ENCODE measurements around the gene SF3B4. TPM values are rescaled to one million over a fixed set of nuclear protein-coding genes. Genes with fewer than 3 reads are reported as not detected.
A peak's percentile ranks its signal among the peaks of the same experiment; 100 is the strongest.

SF3B4 gene, protein sequence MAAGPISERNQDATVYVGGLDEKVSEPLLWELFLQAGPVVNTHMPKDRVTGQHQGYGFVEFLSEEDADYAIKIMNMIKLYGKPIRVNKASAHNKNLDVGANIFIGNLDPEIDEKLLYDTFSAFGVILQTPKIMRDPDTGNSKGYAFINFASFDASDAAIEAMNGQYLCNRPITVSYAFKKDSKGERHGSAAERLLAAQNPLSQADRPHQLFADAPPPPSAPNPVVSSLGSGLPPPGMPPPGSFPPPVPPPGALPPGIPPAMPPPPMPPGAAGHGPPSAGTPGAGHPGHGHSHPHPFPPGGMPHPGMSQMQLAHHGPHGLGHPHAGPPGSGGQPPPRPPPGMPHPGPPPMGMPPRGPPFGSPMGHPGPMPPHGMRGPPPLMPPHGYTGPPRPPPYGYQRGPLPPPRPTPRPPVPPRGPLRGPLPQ
- total RNA-seq: 10 to 100 TPM; 68.6 to 71.9 TPM

GRCh38 chr1:149927563-149928400, at the start of gene SF3B4:
Gene SF3B4 (minus strand): TSS chr1:149927803. CDS start chr1:149927759, 44 bp downstream.
- intact Hi-C loops (cut with DNase I, micrococcal nuclease): loop anchor here (1.0 kb wide), 8 partner anchors 10 to 140 kb away; partner anchors contain the start of genes BOLA1 (in 2 of the 2), OTUD7B (in 1 of the 2), SV2A (in 1 of the 2) and VPS45 (in 1 of the 2)
- Mint-ChIP-seq H3K9me3 (ENCODE audit: low read depth) (no peaks in the 10 kb centered on the region), H3K36me3 (ENCODE audit: low read depth) (peaks cover 41% of the 10 kb centered on the region), H3K27ac (peak within 1 kb of the TSS; percentile 96), H3K4me3 (peak within 1 kb of the TSS; percentile 97), H3K4me1 (peaks cover 43% of the 10 kb centered on the region), H3K27me3 (peaks cover 3% of the 10 kb centered on the region)
- DNase-seq (peak; percentile 97), ATAC-seq (peak; percentile 97)
- CTCF ChIA-PET: interaction anchor here (1.0 to 4.0 kb wide), 3 partner anchors 34 to 140 kb away, joined by 3 to 12 read pairs (median 6); partner anchors contain the start of gene VPS45
- POLR2A ChIA-PET: interaction anchor here (0.6 to 1.0 kb wide), 7 partner anchors 10 to 218 kb away, joined by 3 to 16 read pairs (median 3); a partner anchor contains a TSS

- H3K4me1 Mint-ChIP-seq: peaks cover 20% of the 10 kb centered on the region
- DNase-seq (no peak), ATAC-seq (no peak)
- ChIA-PET CTCF (no interaction called here), POLR2A (no interaction called here)
- no peaks in the 10 kb centered on the region for H3K27me3 Mint-ChIP-seq
- no peaks in the 10 kb centered on the region for H3K9me3 Mint-ChIP-seq (ENCODE audit: low read depth)
- H3K27ac Mint-ChIP-seq: no peak overlapping the region
- intact Hi-C loops (cut with DNase I, micrococcal nuclease): no loop called here
- H3K36me3 Mint-ChIP-seq (ENCODE audit: low read depth): peaks cover 36% of the 10 kb centered on the region
- H3K4me3 Mint-ChIP-seq: no peak overlapping the region
These were observed 49.7 kb upstream of the SF3B4 start for GRCh38 chr1:149977345-149977744.

- no peak for ATAC-seq
- H3K27me3 Mint-ChIP-seq: no peaks in the 10 kb centered on the region
- DNase-seq: no peak
- H3K27ac Mint-ChIP-seq: no peak overlapping the region
- peaks cover 50% of the 10 kb centered on the region for H3K36me3 Mint-ChIP-seq (ENCODE audit: low read depth)
- ChIA-PET POLR2A (no interaction called here), CTCF (interaction anchor here (0.7 to 1.0 kb wide), 2 partner anchors 9 to 206 kb away, joined by 3 read pairs; no protein-coding TSS in a partner anchor)
- no peak overlapping the region for H3K4me3 Mint-ChIP-seq
- H3K4me1 Mint-ChIP-seq: no peaks in the 10 kb centered on the region
- no peaks in the 10 kb centered on the region for H3K9me3 Mint-ChIP-seq (ENCODE audit: low read depth)
- intact Hi-C loops (cut with DNase I, micrococcal nuclease): no loop called here
These were observed 44.9 kb upstream of the SF3B4 start for GRCh38 chr1:149972547-149972946.

GRCh38 chr1:149967646-149968045, 40.0 kb upstream of the SF3B4 start:
- ATAC-seq: no peak
- CTCF ChIA-PET: interaction anchor here (0.6 kb wide), 1 partner anchor 119 kb away, joined by 3 read pairs; no protein-coding TSS in a partner anchor
- Mint-ChIP-seq H3K27me3 (no peaks in the 10 kb centered on the region), H3K4me3 (no peak overlapping the region), H3K36me3 (ENCODE audit: low read depth) (peaks cover 44% of the 10 kb centered on the region), H3K9me3 (ENCODE audit: low read depth) (no peaks in the 10 kb centered on the region), H3K4me1 (peaks cover 7% of the 10 kb centered on the region), H3K27ac (no peak overlapping the region)
- DNase-seq: no peak
- POLR2A ChIA-PET: no interaction called here
- intact Hi-C loops (cut with DNase I, micrococcal nuclease): no loop called here

GRCh38 chr1:149967041-149967440, 39.4 kb upstream of the SF3B4 start:
- Mint-ChIP-seq H3K4me3 (no peak overlapping the region), H3K27ac (no peak overlapping the region), H3K4me1 (peaks cover 13% of the 10 kb centered on the region), H3K36me3 (ENCODE audit: low read depth) (peaks cover 42% of the 10 kb centered on the region), H3K9me3 (ENCODE audit: low read depth) (no peaks in the 10 kb centered on the region), H3K27me3 (no peaks in the 10 kb centered on the region)
- intact Hi-C loops (cut with DNase I, micrococcal nuclease): no loop called here
- ChIA-PET CTCF (interaction anchor here (0.6 kb wide), 2 partner anchors 44 to 342 kb away, joined by 3 to 4 read pairs; no protein-coding TSS in a partner anchor), POLR2A (no interaction called here)
- DNase-seq: no peak
- ATAC-seq: no peak

- no peak overlapping the region for H3K27ac Mint-ChIP-seq
- H3K27me3 Mint-ChIP-seq: no peaks in the 10 kb centered on the region
- ChIA-PET POLR2A (no interaction called here), CTCF (interaction anchor here (0.6 to 1.1 kb wide), 2 partner anchors 45 to 84 kb away, joined by 3 read pairs; no protein-coding TSS in a partner anchor)
- intact Hi-C loops (cut with DNase I, micrococcal nuclease): no loop called here
- H3K4me3 Mint-ChIP-seq: no peak overlapping the region
- peaks cover 41% of the 10 kb centered on the region for H3K36me3 Mint-ChIP-seq (ENCODE audit: low read depth)
- H3K9me3 Mint-ChIP-seq (ENCODE audit: low read depth): no peaks in the 10 kb centered on the region
- H3K4me1 Mint-ChIP-seq: peaks cover 13% of the 10 kb centered on the region
- ATAC-seq (no peak), DNase-seq (no peak)
These were observed 38.8 kb upstream of the SF3B4 start for GRCh38 chr1:149966405-149966804.

- Mint-ChIP-seq H3K27ac (peak overlapping the region; percentile 23), H3K9me3 (ENCODE audit: low read depth) (no peaks in the 10 kb centered on the region), H3K27me3 (no peaks in the 10 kb centered on the region), H3K36me3 (ENCODE audit: low read depth) (peaks cover 39% of the 10 kb centered on the region), H3K4me3 (no peak overlapping the region), H3K4me1 (peaks cover 13% of the 10 kb centered on the region)
- CTCF ChIA-PET: interaction anchor here (0.6 to 1.2 kb wide), 3 partner anchors 32 to 1059 kb away, joined by 3 to 4 read pairs (median 3); no protein-coding TSS in a partner anchor
- intact Hi-C loops (cut with DNase I, micrococcal nuclease): no loop called here
- POLR2A ChIA-PET: interaction anchor here (0.6 kb wide), 1 partner anchor 196 kb away, joined by 3 read pairs; no protein-coding TSS in a partner anchor
- DNase-seq (no peak), ATAC-seq (peak; percentile 61)
These were observed 37.8 kb upstream of the SF3B4 start for GRCh38 chr1:149965440-149965839.

DNA sequence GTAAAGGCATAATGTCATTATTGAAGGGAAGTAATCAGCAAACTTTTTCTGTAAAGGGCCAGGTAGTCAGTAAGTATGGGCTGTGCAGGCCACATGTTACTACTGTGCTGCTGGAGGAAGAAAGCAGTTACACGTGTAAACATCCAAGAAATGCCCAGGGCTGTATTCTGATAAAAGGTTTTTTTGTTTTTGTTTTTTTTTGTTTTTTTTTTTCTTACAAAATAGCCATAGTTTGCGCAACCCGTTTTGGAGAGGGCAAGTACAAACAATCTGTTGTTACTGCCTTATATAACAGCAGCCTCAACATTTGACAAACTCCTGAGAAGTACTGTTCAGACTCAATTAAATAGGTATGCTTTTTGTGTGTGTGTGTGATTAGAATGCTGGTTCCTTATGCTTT, 35.8 kb upstream of the SF3B4 start:
- no peak overlapping the region for H3K4me3 Mint-ChIP-seq
- no peaks in the 10 kb centered on the region for H3K27me3 Mint-ChIP-seq
- intact Hi-C loops (cut with DNase I, micrococcal nuclease): loop anchor here (2.0 to 5.0 kb wide), 3 partner anchors 65 to 224 kb away; partner anchors contain the start of gene BOLA1 (in 1 of the 2)
- ChIA-PET POLR2A (no interaction called here), CTCF (interaction anchor here (1.0 to 3.2 kb wide), 5 partner anchors 9 to 203 kb away, joined by 3 to 31 read pairs (median 4); no protein-coding TSS in a partner anchor)
- H3K27ac Mint-ChIP-seq: no peak overlapping the region
- H3K4me1 Mint-ChIP-seq: peaks cover 13% of the 10 kb centered on the region
- H3K36me3 Mint-ChIP-seq (ENCODE audit: low read depth): peaks cover 48% of the 10 kb centered on the region
- H3K9me3 Mint-ChIP-seq (ENCODE audit: low read depth): no peaks in the 10 kb centered on the region
- ATAC-seq: no peak
- DNase-seq: no peak

DNA sequence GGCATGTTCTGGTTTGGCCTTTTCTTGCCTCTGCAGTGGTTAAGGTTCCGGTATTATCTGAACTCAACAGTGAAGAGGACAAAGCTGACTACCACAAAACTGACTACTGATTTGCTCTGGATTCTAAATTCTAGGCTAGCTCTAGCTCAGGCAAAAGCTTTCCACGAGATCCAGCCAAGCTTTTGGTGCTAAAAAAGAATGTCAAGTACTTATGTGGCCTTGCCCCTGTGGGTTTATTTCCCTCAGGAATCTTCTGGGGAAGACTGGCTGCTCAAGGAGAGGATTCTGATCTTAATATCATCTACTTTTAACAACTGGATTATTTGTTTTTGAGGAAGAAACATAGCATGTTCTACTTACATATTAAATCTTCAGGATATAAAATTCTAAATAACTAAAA, 35.1 kb upstream of the SF3B4 start:
- DNase-seq: no peak
- Mint-ChIP-seq H3K27me3 (no peaks in the 10 kb centered on the region), H3K27ac (peak overlapping the region; percentile 69), H3K9me3 (ENCODE audit: low read depth) (peaks cover 2% of the 10 kb centered on the region), H3K36me3 (ENCODE audit: low read depth) (peaks cover 49% of the 10 kb centered on the region), H3K4me3 (no peak overlapping the region), H3K4me1 (peaks cover 13% of the 10 kb centered on the region)
- intact Hi-C loops (cut with DNase I, micrococcal nuclease): loop anchor here (1.0 to 5.0 kb wide), 8 partner anchors 48 to 225 kb away; partner anchors contain the start of genes BOLA1 (in 1 of the 2), OTUD7B (in 1 of the 2) and VPS45 (in 1 of the 2)
- ChIA-PET POLR2A (interaction anchor here (0.6 to 0.7 kb wide), 3 partner anchors 24 to 224 kb away, joined by 3 to 4 read pairs (median 3); no protein-coding TSS in a partner anchor), CTCF (interaction anchor here (0.6 to 3.2 kb wide), 31 partner anchors 9 to 225 kb away, joined by 3 to 31 read pairs (median 4); partner anchors contain the start of genes OTUD7B and SF3B4)
- no peak for ATAC-seq

DNA sequence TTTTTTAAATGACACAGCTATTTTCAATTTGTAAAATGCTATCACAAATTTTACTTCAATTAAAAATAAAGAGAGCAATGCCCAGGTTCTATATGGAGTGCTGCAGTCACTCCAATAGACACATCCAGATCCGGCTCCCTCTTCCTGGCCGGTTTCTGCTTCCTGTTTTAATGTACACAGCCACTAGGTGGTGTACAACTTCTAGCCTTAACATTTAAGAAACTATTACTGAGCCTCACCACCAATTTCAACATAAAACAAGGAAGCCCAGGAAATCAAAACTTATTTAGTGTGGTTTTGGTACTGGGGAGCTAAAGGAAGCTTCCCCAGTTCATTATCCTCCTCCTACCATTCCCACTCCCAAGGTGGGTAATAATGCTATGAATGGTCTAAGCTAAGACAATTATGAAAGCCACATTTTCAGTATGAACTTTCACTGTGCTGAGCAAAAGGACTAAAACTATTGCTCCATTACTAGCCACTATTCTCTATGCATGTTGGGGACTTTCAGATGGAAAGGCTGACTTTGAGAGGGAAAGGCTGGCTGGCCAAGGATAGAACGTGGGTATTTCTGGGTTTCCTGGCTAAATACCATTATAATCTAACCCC, 34.5 kb upstream of the SF3B4 start:
- H3K4me3 Mint-ChIP-seq: no peak overlapping the region
- peak; percentile 52 for DNase-seq
- intact Hi-C loops (cut with DNase I, micrococcal nuclease): loop anchor here (1.0 to 5.0 kb wide), 8 partner anchors 48 to 225 kb away; partner anchors contain the start of genes BOLA1 (in 1 of the 2), OTUD7B (in 1 of the 2) and VPS45 (in 1 of the 2)
- ChIA-PET CTCF (interaction anchor here (0.6 to 3.2 kb wide), 37 partner anchors 8 to 235 kb away, joined by 3 to 31 read pairs (median 4); partner anchors contain the start of genes OTUD7B and SF3B4), POLR2A (interaction anchor here (0.6 to 0.7 kb wide), 3 partner anchors 24 to 225 kb away, joined by 3 to 4 read pairs (median 3); no protein-coding TSS in a partner anchor)
- no peak overlapping the region for H3K27ac Mint-ChIP-seq
- peaks cover 2% of the 10 kb centered on the region for H3K9me3 Mint-ChIP-seq (ENCODE audit: low read depth)
- peak; percentile 71 for ATAC-seq
- H3K4me1 Mint-ChIP-seq: peaks cover 13% of the 10 kb centered on the region
- H3K36me3 Mint-ChIP-seq (ENCODE audit: low read depth): peaks cover 52% of the 10 kb centered on the region
- H3K27me3 Mint-ChIP-seq: no peaks in the 10 kb centered on the region

All from activated CD4-positive, alpha-beta T cell treated with anti-CD3 and anti-CD28 coated beads for 36 hours (primary cell).